SK-N-DZ (cell line): Measurements from ENCODE around the gene LZIC.

Source experiments
- DNase-seq: peaks from one replicate; pipeline ENCODE4 v3.0.0-alpha.2; 2015; ENCODE audit warnings: low spot score
- small RNA-seq, 2 experiments: library from RNA; depleted of rRNA; stranded (forward); fragments of <200 nt; gene quantifications; one replicate each; pipeline ENCODE3, GENCODE V24; 2014

Gene LZIC

GRCh38 chr1:9886092-9886742, 57.0 kb downstream of the LZIC start:
- no peak for DNase-seq

GRCh38 chr1:9884805-9885204, 58.4 kb downstream of the LZIC start:
- no peak for DNase-seq

- DNase-seq, result no peak
Observed at GRCh38 chr1:9883585-9884449, 59.4 kb downstream of the LZIC start.

GRCh38 chr1:9882945-9883303, 60.3 kb downstream of the LZIC start:
- DNase-seq, result no peak

GRCh38 chr1:9882296-9882944, 60.8 kb downstream of the LZIC start:
- no peak for DNase-seq

GRCh38 chr1:9881838-9882249, 61.3 kb downstream of the LZIC start:
- DNase-seq, result no peak

Small RNA genes within 50 kb of the gene (small RNA-seq; reads per million reads assigned to genes)
- 0 to 0.13 reads per million in 2 experiments for gene MIR5697
